GM19438 (cell line): Measurements from ENCODE around the gene C6orf15.

Source experiments
- ATAC-seq: cut with Tn5 transposase; IDR thresholded peaks from one replicate; pipeline ENCODE4 v1.9.1; 2021; ENCODE audit warnings: low read depth; ENCODE audit not compliant: unreplicated experiment

Gene C6orf15

GRCh38 chr6:31112478-31112877 lies at the start of gene C6orf15:
Gene C6orf15, minus strand, starts transcription at chr6:31112575. Its CDS starts 20 bp downstream, at chr6:31112555.
- no peak for ATAC-seq

DNA sequence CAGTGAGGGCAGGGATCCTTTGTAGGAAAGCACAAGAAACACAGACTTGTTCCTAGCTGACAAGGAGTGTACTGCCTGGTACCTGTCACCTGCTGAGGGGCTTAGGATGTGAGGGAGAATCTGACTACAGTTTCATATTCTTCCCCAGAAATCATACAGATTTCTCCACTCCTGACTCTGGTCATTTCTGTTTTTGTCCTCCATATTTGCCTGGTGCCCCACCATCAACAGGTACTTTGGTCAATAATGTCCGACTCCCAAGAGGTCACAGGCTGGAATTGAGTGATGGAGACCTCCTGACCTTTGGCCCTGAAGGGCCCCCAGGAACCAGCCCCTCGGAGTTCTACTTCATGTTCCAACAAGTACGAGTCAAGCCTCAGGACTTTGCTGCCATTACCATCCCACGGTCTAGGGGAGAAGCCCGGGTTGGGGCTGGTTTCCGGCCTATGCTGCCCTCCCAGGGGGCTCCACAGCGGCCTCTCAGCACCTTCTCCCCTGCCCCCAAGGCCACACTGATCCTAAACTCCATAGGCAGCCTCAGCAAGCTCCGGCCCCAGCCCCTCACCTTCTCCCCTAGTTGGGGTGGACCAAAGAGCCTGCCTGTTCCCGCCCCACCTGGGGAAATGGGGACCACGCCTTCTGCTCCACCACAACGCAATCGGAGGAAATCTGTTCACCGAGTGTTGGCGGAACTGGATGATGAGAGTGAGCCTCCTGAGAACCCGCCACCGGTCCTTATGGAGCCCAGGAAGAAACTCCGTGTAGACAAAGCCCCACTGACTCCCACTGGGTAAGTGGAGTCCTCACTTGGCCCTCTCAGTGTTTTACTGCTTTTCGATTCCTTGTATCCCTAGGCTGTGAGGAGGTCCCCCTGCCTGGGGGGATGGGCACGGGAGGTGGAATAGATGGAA lies 49.1 kb upstream of the C6orf15 start:
- no peak for ATAC-seq

GRCh38 chr6:31158863-31159855 lies 46.8 kb upstream of the C6orf15 start:
- peak; percentile 3 for ATAC-seq

GRCh38 chr6:31158140-31158862 lies 45.9 kb upstream of the C6orf15 start, which contains the start of gene TCF19:
Gene TCF19, plus strand, starts transcription at chr6:31158589. Its CDS starts 881 bp downstream, at chr6:31159470.
- ATAC-seq: peak; percentile 82

DNA sequence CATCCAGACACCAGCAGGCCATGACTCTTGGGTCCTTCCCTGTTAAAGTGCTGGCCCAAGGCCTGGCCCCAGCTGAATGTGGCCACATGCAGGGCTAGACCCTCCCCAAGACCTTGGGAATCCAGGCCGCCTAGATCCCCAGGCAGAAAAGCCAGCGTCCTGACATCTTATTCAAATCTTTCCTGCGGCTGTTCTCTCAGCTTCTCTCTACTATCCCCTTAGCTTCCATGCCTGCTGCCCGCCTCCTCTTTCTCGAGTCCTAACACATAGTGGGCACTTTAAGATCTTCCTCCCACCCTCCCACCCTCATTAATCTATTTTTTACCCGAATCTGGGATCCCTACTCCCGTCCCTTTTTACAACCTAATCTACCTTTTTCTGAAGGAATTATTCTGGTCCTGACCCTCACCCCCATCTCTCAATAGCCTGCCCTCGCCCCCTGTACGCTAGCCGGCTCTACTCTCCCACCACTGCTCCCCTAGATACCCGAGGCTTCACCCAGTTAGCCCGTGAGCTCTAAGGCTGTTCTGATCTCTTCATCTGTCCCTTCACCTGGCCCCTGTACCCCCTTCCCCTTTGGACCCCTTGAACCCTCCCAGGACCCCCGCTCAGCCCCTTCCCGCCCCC lies 45.3 kb upstream of the C6orf15 start, which contains the start of gene CCHCR1:
Gene CCHCR1, minus strand, starts transcription at position 290 of the 627 bp plus-strand sequence. Its CDS starts 202 bp downstream, at position 88.
- no peak for ATAC-seq

DNA sequence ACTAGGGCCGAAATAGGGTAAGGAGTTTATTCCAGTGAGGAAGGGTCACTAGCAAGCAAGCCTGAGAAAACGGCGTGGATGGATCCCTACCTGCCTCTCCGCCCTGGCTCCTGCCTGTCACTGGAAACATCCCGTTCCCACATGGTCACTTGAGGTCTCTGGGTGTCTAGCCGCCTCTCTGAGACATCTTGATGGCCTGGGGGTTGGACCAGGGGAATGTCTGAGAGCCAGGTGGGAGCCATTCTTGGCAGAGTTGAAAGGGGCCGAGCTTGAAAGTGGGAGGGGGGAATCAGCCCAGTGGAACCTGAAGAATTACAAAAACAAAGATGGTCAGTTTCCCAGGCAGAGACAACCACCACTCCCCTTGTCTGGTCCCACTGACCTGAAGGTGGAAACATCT lies 44.3 kb upstream of the C6orf15 start:
- ATAC-seq: no peak

- no peak for ATAC-seq
Observed at GRCh38 chr6:31154436-31154835, 42.1 kb upstream of the C6orf15 start.

DNA sequence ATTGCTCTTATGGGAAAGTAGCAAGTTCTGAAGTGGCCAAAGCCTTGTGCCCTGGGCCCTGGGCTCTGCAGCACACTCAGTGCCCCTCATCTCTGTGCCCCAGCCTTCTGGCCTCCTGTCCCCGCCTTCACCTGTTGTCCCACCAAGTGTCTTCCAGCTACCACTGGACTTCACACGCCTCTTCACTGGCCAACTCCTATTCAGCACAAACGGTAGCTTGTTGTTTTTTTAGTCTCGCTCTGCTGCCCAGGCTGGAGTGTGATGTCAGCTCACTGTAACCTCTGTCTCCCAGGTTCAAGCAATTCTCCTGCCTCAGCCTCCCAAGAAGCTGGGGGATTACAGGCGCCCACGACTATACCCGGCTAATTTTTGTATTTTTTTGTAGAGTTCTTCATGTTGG lies 40.4 kb upstream of the C6orf15 start:
- ATAC-seq: no peak

DNA sequence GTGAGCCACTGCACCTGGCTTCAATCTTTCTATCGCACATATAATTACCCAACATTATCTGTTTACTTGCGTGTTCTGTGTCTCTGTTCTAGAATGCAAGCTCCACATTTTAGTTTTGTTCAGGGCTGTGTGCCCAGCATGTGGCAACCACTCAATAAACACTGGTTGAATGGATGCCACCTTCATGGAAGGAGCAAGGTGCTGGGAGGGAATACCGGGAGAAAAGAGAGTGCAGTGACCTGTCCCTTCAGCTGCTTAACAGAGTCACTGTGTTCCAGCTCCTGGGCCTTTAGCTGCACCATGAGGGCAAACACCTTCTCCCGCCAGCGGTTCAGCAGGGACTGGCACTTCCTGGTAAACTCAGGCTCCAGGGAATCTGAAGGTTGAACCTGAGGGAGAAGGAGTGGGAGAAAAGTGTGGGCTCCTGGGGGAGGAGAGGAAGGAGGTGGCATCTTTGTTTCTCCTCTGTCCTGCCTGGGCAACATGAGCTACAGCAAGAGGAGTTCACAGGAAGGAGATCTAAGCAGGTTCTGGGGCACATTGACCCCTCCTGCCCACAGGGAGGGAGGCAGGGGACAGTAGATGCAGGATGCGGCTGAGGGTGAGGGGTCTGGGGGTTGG lies 37.6 kb upstream of the C6orf15 start:
- no peak for ATAC-seq

- no peak for ATAC-seq
Observed at GRCh38 chr6:31145386-31145785, 33.0 kb upstream of the C6orf15 start.

DNA sequence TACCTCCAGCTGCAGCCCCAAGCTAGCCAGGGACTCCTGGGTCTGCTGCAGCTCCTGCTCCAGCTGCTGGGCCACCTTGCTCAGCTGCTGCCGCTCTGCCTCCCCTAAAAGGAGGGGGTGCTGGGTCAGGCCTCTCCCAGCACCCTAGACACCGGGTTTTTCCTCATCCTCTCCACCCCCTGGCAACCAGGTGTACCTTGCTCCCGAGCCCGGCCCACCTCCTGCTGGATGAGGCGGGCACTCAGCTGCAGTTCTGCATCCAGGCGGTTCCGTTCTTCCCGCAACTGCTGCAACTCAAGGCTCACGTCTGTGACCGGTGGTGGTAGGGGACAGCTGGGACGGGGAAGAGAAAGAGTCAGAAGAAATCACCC lies 32.6 kb upstream of the C6orf15 start:
- no peak for ATAC-seq

DNA sequence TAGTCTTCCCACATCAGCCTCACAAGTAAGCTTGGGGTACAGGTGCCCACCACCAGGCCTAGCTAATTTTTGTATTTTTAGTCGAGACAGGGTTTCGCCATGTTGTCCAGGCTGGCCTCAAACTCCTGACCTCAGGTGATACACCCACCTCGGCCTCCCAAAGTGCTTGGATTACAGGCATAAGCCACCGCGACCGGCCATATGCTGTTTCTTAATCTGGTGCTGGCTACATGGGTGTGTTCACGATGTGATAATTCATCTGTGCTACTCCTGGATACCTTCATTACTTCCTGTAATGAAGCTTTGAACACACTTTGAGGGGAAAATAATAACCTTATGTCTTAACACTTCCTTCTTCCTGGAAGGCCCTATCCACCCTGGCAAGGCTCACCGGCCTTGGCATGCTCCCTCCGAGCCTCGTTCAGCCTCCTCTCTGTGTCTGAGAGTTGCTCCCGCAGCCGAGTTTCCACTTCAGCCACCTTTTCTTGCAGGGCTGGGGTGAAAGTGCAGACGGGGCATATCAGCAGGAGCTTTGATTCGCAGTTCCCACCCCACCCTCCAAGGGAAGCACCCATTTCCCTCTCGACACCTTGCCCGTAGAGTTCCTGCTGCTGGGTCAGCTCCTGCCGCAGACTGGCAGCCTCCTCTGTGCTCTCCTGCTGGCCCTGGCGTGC lies 32.1 kb upstream of the C6orf15 start:
- ATAC-seq: no peak

- ATAC-seq: no peak
Observed at GRCh38 chr6:31143148-31143547, 30.8 kb upstream of the C6orf15 start.

- no peak for ATAC-seq
Observed at GRCh38 chr6:31142361-31142761, 30.0 kb upstream of the C6orf15 start.

GRCh38 chr6:31140643-31141042 lies 28.3 kb upstream of the C6orf15 start:
- no peak for ATAC-seq

GRCh38 chr6:31139599-31139998 lies 27.2 kb upstream of the C6orf15 start:
- no peak for ATAC-seq

DNA sequence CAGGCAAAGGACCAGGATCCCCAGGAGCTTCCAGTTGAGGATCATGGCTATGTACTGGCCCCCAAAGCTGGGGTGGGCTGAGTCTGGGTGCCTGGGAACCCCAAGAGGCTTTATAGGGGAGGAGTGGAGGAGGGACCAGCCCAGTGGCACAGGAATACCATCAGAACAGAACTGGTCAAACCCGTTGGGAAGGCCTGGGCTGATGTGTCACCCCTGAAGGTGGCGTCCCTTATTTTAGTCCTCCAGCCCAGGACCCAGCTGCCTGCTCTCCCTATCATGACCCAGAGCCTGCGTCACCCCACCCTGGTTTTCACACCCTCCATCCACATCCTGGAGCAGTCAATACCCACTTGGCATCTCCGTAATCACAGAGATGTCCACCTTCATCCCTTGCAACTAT lies 26.6 kb upstream of the C6orf15 start, which contains the start of gene PSORS1C2:
Gene PSORS1C2, minus strand, starts transcription at position 85 of the 400 bp plus-strand sequence. Its CDS starts 40 bp downstream, at position 45.
- no peak for ATAC-seq

- ATAC-seq: no peak
Observed at GRCh38 chr6:31135710-31136109, 23.3 kb upstream of the C6orf15 start.

DNA sequence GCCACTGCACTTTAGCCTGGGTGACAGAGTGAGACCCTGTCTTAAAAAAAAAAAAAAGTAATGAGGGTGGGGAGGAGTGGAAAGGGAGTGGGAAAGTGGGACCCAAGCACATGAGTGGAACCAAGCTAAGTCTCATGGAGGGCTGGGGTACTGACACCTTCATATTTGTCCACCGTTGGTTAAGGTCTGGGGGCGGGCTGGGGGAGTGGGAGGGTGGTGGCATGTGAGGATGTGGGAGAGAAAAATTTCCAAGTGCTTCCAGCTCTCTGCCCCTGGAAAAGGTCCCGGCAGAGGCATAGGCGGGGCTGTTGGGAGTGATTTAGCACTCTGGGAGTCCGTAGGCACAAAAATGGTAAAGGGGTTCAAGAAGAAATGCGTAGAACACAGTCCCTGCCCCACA lies 20.4 kb upstream of the C6orf15 start:
- ATAC-seq: no peak
